Left renal cortex interstitium (tissue), 4 donors: ENCODE data around the gene C9. TPM values are rescaled to one million over a fixed set of nuclear protein-coding genes. Genes with fewer than 3 reads are reported as not detected.
"Not testable (repeated sequence)": the region's sequence is repeated elsewhere in the genome, so short reads cannot be mapped to it uniquely, and the experiment has no call there.

Source experiments
- DNase-seq, 4 donors: peaks; one replicate each; pipeline ENCODE4 v3.0.0-alpha.2; 2013; ENCODE audit warnings: low read depth in 4 of 4, low spot score in 2 of 4, missing footprints in 1 of 4
- polyA plus RNA-seq, 4 donors: library from polyadenylated mRNA; unstranded; fragments of 120-200 nt; gene quantifications; one replicate each; pipeline ENCODE4 v1.2.1, GENCODE V29; 2013; ENCODE audit not compliant: insufficient read length in 4 of 4

Gene C9
- polyA plus RNA-seq, 4 donors: 0.24 to 0.44 (median 0.31) TPM

- not testable (repeated sequence) for DNase-seq
These were observed 30.0 kb downstream of the C9 start for GRCh38 chr5:39334296-39334695.

- DNase-seq: no peak
These were observed 31.2 kb downstream of the C9 start for GRCh38 chr5:39333104-39333503.

GRCh38 chr5:39331861-39332381, 32.4 kb downstream of the C9 start:
- DNase-seq: no peak

- DNase-seq: no peak
These were observed 35.6 kb downstream of the C9 start for GRCh38 chr5:39328731-39329130.

GRCh38 chr5:39323542-39323941, 40.8 kb downstream of the C9 start:
- DNase-seq: no peak

GRCh38 chr5:39319395-39319794, 44.9 kb downstream of the C9 start:
- no peak for DNase-seq

GRCh38 chr5:39316464-39316863, 47.8 kb downstream of the C9 start:
- DNase-seq: not testable (repeated sequence)

GRCh38 chr5:39315995-39316394, 48.3 kb downstream of the C9 start:
- DNase-seq: no peak

GRCh38 chr5:39314591-39314990, 49.7 kb downstream of the C9 start:
- DNase-seq: no peak

GRCh38 chr5:39309534-39309933, 54.8 kb downstream of the C9 start:
- DNase-seq: no peak

- DNase-seq: no peak
These were observed 61.8 kb downstream of the C9 start for GRCh38 chr5:39302472-39302871.

GRCh38 chr5:39301406-39301805, 62.9 kb downstream of the C9 start:
- no peak for DNase-seq

GRCh38 chr5:39299962-39300361, 64.3 kb downstream of the C9 start:
- DNase-seq: no peak

GRCh38 chr5:39294736-39295135, 69.6 kb downstream of the C9 start:
- no peak for DNase-seq

- DNase-seq: no peak
These were observed 79.7 kb downstream of the C9 start for GRCh38 chr5:39284552-39284951.

GRCh38 chr5:39283231-39283818, 81.0 kb downstream of the C9 start:
- DNase-seq: peak; percentile 30 to 68 (median 38)

GRCh38 chr5:39282561-39282960, 81.7 kb downstream of the C9 start:
- DNase-seq: no peak

GRCh38 chr5:39275865-39276264, 88.4 kb downstream of the C9 start:
- DNase-seq: not testable (repeated sequence)

GRCh38 chr5:39274398-39275085, 89.8 kb downstream of the C9 start:
- peak in 1 of 4 donors; percentile 7 for DNase-seq

GRCh38 chr5:39273314-39273954, 90.9 kb downstream of the C9 start:
- no peak for DNase-seq

GRCh38 chr5:39272869-39273231, 91.4 kb downstream of the C9 start:
- DNase-seq: not testable (repeated sequence)
